Stimulated activated naive CD8-positive, alpha-beta T cell treated with anti-CD3 and anti-CD28 coated beads, Interleukin-15, Interleukin-2, amounts not matched to agents 100 ng/mL and 50 ng/mL, for 24 hours (primary cell): Measurements from ENCODE around the gene NECTIN3.

Source experiments
- H3K27ac Mint-ChIP-seq: one replicate; pipeline ENCODE4 v1.8.0; 2021; ENCODE audit warnings: mild to moderate bottlenecking, mixed read lengths
- H3K27me3 Mint-ChIP-seq: one replicate; pipeline ENCODE4 v1.8.0; 2021; ENCODE audit warnings: mixed read lengths
- H3K36me3 Mint-ChIP-seq: one replicate; pipeline ENCODE4 v1.8.0; 2021; ENCODE audit warnings: low read depth, mixed read lengths
- H3K4me1 Mint-ChIP-seq: one replicate; pipeline ENCODE4 v1.8.0; 2021; ENCODE audit warnings: low read depth, mixed read lengths
- H3K4me3 Mint-ChIP-seq: one replicate; pipeline ENCODE4 v1.8.0; 2021; ENCODE audit warnings: mild to moderate bottlenecking, mixed read lengths
- H3K9me3 Mint-ChIP-seq: one replicate; pipeline ENCODE4 v1.8.0; 2021; ENCODE audit warnings: mixed read lengths

The NECTIN3 gene

DNA sequence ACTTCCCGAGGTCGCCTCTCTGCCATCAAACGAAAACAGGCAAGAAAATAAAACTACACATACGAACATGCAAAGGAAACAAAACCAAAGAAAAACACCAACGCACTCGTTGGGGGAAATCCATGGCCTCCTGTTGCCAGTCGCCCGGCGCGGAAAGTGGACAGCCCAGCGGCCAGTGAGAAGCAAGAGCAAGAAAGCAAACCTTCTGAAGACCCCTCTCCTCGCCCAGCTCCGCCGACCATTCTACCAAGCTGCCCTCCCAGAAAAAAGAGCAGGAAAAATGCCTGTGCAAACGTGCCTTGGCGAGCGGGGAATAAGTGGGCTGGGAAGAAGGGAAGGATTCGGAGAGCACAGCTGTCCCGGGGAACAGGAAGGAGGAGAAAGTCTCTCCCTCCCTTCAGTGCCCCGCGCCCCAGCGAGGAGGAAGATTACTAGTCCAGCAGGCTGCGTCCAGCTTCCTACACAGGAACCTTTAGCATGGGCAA lies 802 bp upstream of the NECTIN3 start:
- H3K4me3 Mint-ChIP-seq: peak overlapping the region; percentile 88
- H3K27ac Mint-ChIP-seq: peak overlapping the region; percentile 69
- H3K9me3 Mint-ChIP-seq: no peaks in the 10 kb centered on the region
- H3K4me1 Mint-ChIP-seq: peaks cover 30% of the 10 kb centered on the region
- no peaks in the 10 kb centered on the region for H3K36me3 Mint-ChIP-seq
- H3K27me3 Mint-ChIP-seq: peaks cover 52% of the 10 kb centered on the region

DNA sequence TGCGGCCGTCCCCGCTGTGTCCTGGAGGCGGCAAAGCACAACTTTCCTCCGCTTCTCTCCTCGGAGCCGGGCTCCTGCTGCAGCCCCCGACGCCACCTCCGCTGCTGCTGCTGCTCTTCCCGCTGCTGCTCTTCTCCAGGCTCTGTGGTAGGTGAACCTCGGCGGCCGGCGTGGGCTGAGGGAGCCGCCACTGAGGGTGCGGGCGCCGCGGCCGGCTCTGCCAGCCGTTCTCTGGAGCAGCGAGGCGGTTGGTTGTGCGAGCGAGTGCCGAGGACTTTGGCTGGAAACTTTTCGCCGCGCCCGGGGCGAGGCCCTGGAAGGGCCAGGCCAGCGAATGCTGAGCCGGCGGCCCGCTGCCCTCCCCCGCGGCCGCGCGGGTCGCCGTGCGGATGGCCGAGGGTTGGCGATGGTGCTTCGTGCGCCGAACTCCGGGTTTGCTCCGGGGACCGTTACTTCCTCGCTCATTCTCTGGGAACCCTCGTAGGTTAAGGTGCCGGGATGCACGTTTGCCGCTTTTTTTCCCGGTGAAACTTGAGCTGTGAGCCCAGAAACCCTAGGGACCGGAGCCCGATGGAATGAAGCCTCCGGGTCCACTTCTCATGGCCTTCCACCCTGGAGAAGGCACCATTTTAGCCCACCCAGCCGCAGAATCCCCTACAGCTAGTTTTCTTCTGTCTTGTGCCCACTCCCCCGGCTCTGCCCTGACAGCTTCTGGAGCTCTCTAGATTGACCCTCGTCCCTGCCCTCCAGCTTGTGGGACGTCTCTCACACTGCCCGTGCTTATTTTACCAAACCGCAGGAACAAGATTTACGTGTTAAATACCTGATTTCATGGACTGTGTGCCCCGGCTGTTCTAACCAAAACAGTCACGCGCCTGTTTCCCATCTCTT lies 660 bp downstream of the NECTIN3 start:
- Mint-ChIP-seq H3K4me3 (peak overlapping the region; percentile 88), H3K36me3 (no peaks in the 10 kb centered on the region), H3K27ac (no peak overlapping the region), H3K9me3 (no peaks in the 10 kb centered on the region), H3K27me3 (peaks cover 55% of the 10 kb centered on the region), H3K4me1 (peaks cover 30% of the 10 kb centered on the region)

DNA sequence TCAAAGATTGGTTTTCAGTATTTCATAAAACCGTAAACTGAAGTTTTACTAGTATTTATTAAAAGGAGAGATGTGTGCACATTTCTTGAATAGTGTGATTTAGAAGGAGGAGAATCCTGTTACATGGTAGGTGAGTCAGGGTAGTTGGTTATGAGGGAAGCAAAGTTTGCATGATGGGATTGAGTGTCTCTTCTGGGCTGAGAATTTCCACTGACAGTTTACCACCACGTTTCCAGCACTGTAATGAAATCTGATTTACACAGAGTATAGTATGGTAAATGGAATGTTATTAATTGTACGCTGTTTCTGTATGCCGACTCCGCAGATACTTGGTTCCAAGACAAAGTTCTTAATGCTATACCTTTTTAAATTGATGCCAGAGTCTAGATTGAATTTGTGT lies 1.6 kb downstream of the NECTIN3 start:
- H3K27me3 Mint-ChIP-seq: peaks cover 51% of the 10 kb centered on the region

DNA sequence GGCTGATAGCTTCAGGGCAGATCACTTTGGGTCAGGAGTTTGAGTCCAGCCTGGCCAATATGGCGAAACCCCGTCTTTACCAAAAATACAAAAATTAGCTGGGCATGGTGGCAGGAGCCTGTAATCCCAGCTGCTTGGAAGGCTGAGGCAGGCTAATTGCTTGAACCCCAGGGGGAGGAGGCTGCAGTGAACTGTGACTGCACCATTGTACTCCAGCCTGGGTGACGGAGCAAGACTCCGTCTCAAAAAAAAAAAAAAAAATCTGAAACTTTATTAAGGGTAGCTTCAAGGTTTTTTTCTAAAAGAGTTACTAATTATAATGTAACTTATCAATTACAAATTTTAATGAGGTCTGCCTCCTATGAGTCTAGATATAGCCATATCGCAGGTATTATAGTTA lies 5.1 kb downstream of the NECTIN3 start:
- H3K36me3 Mint-ChIP-seq: no peaks in the 10 kb centered on the region
- peaks cover 38% of the 10 kb centered on the region for H3K27me3 Mint-ChIP-seq
- H3K9me3 Mint-ChIP-seq: no peaks in the 10 kb centered on the region
- no peak overlapping the region for H3K4me3 Mint-ChIP-seq
- no peak overlapping the region for H3K27ac Mint-ChIP-seq
- H3K4me1 Mint-ChIP-seq: peaks cover 17% of the 10 kb centered on the region

More for the DNA sequence above, 1.6 kb downstream of the NECTIN3 start:
- H3K27ac Mint-ChIP-seq: no peak overlapping the region
- no peaks in the 10 kb centered on the region for H3K36me3 Mint-ChIP-seq
- peak overlapping the region; percentile 88 for H3K4me3 Mint-ChIP-seq
- H3K4me1 Mint-ChIP-seq: peaks cover 30% of the 10 kb centered on the region
- H3K9me3 Mint-ChIP-seq: no peaks in the 10 kb centered on the region

DNA sequence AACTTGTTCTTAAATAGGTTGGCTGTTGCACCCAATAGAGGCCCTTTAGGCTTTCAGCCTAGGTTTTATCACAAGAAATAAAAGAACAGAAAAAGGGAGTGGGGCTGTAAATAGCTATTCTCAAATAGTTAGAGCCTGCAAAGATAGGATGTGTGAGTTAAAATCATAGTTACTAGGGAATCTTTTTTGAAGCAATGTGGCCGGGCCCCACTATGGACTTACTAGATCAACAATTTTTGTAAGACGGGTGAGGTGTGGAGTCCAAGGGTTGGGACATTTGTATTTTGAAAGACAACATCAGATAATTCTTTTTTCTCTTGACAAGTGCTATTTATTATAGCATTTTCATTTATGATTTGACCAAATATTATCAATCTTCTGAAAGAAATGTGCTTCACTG lies 5.8 kb downstream of the NECTIN3 start:
- Mint-ChIP-seq H3K27ac (no peak overlapping the region), H3K36me3 (no peaks in the 10 kb centered on the region), H3K27me3 (peaks cover 37% of the 10 kb centered on the region), H3K9me3 (no peaks in the 10 kb centered on the region), H3K4me1 (peaks cover 16% of the 10 kb centered on the region), H3K4me3 (no peak overlapping the region)

DNA sequence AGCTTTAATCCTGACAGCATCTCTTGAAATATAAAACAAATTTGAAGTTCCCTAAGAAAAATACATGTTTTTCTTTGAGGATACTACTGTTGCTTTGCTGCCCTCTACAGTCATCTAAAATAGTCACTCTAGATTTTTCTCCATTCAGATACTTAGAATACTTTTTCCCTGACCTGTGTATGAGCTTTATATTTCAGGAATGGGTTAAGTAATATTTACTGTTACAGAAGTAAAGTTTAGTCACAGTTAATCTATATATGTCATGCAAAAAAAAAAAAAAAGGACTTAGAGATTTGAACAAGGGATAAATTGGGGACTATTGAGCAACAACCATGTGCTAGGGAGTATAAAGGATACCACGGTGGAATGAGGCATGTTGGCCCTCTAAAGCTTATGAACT lies 8.8 kb downstream of the NECTIN3 start:
- Mint-ChIP-seq H3K4me1 (no peaks in the 10 kb centered on the region), H3K36me3 (no peaks in the 10 kb centered on the region), H3K9me3 (no peaks in the 10 kb centered on the region)

DNA sequence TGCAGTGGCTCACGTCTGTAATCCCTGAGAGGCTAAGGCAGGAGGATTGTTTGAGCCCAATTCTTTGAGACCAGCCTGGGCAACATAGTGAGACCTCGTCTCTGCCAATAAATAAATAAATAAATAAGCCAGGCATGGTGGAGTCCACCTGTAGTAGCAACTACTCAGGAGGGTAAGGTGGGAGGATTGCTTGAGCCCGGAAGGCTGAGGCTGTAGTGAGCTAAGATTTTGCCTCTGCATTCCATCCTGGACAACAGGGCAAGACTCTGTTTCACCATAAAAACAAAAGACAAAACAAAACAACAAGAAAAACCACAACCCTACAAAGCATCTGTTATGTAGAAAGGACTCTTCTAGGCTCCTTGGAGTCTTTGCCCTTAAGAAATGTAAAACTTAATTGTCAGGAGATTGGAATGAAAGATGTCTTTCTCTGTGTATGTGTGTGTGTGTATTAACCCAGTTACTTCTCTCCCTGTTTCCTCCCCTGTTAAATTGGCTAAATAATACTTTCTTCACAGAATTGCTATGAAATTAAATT lies 9.5 kb downstream of the NECTIN3 start:
- peaks cover 4% of the 10 kb centered on the region for H3K27me3 Mint-ChIP-seq
- H3K36me3 Mint-ChIP-seq: no peaks in the 10 kb centered on the region
- H3K9me3 Mint-ChIP-seq: no peaks in the 10 kb centered on the region
- H3K4me3 Mint-ChIP-seq: no peak overlapping the region
- H3K4me1 Mint-ChIP-seq: no peaks in the 10 kb centered on the region
- H3K27ac Mint-ChIP-seq: no peak overlapping the region

More for the DNA sequence above, 8.8 kb downstream of the NECTIN3 start:
- Mint-ChIP-seq H3K27ac (no peak overlapping the region), H3K4me3 (no peak overlapping the region), H3K27me3 (peaks cover 7% of the 10 kb centered on the region)

DNA sequence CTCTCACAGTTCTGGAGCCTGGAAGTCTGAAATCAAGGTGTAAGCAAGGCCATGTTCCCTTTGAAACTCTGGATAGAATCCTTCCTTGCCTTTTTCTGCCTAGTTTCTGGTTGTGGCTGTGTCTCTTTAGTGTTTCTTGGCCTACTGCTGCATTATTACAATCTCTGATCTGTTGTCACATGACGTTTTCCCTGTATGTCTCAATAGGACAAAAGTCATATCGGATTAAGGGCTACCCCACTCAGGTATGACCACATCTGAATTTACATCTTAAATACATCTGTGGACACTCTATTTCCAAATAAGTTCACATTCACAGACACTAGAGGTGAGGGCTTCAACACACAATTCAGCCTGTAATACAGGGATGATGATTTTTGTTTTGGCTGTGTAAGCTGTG lies 13.3 kb downstream of the NECTIN3 start:
- no peaks in the 10 kb centered on the region for H3K36me3 Mint-ChIP-seq

DNA sequence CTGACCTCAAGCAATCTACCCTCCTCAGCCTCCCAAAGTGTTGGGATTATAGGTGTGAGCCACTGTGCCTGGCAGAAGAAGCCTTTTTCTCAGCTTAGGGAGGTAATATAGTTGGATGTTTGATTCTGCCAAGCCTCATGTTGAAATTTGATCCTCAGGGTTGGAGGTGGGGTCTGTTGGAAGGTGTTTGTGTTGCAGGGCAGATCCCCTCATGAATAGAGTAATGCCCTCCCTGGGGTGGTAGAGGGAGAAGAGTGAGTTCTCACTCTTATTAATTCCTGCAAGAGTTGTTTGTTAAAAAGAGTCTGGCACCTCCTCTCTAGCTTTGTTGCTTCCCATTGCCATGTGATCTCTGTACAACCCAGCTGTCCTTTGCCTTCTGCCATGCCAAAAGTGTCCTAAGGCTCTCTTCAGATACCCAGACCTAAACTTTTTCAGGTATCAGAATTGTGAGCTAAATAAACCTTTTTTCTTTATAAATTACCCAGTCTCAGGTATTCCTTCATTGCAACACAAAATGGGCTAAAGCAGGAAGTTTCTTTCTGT lies 16.4 kb downstream of the NECTIN3 start:
- H3K9me3 Mint-ChIP-seq: no peaks in the 10 kb centered on the region
- H3K36me3 Mint-ChIP-seq: no peaks in the 10 kb centered on the region
- no peak overlapping the region for H3K4me3 Mint-ChIP-seq
- no peak overlapping the region for H3K27ac Mint-ChIP-seq
- no peaks in the 10 kb centered on the region for H3K27me3 Mint-ChIP-seq
- H3K4me1 Mint-ChIP-seq: no peaks in the 10 kb centered on the region

More for the DNA sequence above, 13.3 kb downstream of the NECTIN3 start:
- Mint-ChIP-seq H3K4me3 (no peak overlapping the region), H3K27ac (no peak overlapping the region), H3K27me3 (no peaks in the 10 kb centered on the region), H3K9me3 (no peaks in the 10 kb centered on the region), H3K4me1 (no peaks in the 10 kb centered on the region)

DNA sequence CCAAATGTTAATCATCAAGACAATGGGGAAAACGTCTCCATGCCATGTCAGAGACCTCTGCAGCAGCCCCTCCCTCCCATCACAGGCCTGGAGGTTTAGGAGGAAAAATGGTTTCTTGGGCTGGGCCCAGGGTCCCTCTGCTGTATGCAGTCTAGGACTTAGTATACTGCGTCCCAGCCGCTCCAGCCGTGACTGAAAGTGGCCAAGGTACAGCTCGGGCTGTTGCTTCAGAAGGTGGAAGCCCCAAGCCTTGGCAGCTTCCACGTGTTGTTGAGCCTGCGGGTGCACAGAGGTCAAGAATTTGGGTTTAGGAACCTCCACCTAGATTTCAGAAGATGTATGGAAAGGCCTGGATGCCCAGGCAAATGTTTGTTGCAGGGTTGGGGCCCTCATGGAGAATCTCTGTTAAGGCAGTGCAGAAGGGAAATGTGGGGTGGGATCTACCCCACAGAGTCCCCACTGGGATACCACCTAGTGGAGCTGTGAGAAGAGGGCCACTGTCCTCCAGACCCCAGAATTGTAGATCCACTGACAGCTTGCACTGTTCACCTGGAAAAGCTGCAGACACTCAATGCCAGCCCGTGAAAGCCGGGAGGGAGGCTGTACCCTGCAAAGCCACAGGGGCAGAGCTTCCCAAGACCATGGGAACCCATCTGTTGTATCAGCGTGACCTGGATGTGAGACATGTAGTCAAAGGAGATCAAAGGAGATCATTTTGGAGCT lies 25.0 kb downstream of the NECTIN3 start:
- Mint-ChIP-seq H3K4me3 (no peak overlapping the region), H3K27me3 (no peaks in the 10 kb centered on the region), H3K27ac (no peak overlapping the region), H3K4me1 (no peaks in the 10 kb centered on the region), H3K9me3 (peaks cover 7% of the 10 kb centered on the region), H3K36me3 (peaks cover 6% of the 10 kb centered on the region)

DNA sequence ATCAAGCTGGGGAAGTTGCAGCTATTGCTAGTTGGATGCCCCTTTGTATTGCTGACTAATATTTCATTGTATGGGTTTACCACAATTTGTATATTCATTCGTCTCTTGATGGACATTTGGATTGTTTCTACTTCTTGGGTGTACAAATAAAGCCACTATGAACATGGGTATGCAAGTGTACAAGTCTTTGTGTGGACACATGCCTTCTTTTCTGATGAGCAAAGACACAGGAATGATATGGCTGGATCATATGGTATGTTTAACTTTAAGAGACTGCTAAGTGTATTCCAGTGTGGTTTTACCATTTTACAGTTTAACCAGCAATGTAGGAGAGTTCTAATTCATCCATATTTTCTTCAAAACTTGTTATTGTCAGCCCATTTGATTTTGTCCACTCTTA lies 32.2 kb downstream of the NECTIN3 start:
- Mint-ChIP-seq H3K27ac (no peak overlapping the region), H3K27me3 (no peaks in the 10 kb centered on the region), H3K36me3 (no peaks in the 10 kb centered on the region), H3K4me3 (no peak overlapping the region), H3K9me3 (peaks cover 4% of the 10 kb centered on the region), H3K4me1 (no peaks in the 10 kb centered on the region)

DNA sequence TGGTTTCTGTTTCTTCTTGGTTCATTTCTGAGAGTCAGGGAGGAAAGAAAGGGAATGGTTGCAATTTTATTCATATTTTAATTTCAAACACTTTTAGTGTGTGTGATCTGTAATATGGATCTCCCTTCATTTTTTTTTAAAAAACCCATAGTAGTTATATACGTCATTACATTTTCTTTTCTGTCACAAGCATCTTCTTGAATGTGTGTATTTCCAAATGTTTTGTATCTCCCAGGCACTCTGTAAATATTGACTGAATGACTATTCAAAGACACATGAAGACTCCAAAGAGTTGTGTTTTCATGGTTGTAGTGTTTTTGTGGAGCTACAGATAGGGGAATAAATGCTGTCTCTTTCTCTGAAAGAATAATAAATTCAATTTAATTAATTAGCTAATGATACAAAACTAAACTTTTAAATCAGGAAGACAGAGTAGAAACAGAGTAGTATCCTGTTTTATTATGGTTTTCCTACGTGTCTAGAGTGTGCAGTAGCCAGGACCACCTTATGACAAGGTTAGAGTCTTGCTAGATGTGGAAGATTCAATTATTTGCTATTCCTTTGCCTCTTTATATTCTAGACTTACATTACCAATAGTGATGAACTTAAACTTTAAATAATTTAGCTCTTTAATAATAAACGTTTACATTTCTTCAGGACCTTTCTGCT lies 35.5 kb downstream of the NECTIN3 start:
- Mint-ChIP-seq H3K4me3 (no peak overlapping the region), H3K4me1 (no peaks in the 10 kb centered on the region), H3K36me3 (no peaks in the 10 kb centered on the region), H3K27ac (no peak overlapping the region), H3K27me3 (no peaks in the 10 kb centered on the region), H3K9me3 (peaks cover 4% of the 10 kb centered on the region)

DNA sequence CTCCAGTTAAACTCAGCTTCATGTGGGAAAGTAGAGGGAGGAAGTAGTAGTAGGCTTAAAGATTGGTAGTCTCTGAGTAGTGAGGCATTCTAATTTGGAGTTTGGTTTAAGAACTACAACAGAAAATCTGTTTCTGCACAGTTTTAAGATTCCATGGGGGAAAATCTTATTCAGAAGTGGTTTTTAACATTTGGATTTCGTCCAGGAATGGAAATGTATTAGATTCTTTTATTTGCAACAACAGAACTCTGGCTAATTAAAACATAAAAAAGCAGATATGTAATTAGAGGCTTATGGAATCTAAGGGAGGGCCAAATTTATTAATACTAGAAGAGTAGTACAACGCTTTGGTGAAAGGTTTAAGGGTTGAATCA lies 36.0 kb downstream of the NECTIN3 start:
- Mint-ChIP-seq H3K36me3 (no peaks in the 10 kb centered on the region), H3K27ac (no peak overlapping the region), H3K9me3 (peaks cover 4% of the 10 kb centered on the region), H3K4me1 (no peaks in the 10 kb centered on the region), H3K4me3 (no peak overlapping the region), H3K27me3 (no peaks in the 10 kb centered on the region)

DNA sequence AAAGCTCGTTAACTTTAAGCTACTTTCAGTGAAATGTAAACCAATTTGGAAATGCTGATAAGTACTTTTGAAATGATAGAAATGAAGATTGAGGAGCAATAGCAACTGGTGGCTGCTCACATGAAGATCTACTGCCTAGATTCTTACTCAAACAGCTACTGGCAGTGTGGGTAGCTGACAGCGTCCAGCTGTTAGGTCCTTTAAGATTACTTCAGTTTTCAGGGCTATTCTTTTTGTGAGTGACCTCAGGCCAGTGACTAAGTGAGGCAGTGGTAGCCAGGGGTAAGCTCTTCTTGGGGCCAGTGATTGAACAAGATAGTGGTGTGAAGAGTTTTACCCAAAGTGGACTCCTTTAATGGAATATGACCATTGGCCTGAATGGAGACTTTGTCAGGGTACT lies 41.3 kb downstream of the NECTIN3 start:
- Mint-ChIP-seq H3K27ac (no peak overlapping the region), H3K4me1 (no peaks in the 10 kb centered on the region), H3K4me3 (no peak overlapping the region), H3K9me3 (no peaks in the 10 kb centered on the region), H3K27me3 (no peaks in the 10 kb centered on the region), H3K36me3 (no peaks in the 10 kb centered on the region)
